GM21526 (cell line): ENCODE results near the gene CHAT.

Source experiments
- ATAC-seq: cut with Tn5 transposase; IDR thresholded peaks from one replicate; pipeline ENCODE4 v1.9.1; 2021; ENCODE audit warnings: moderate library complexity; ENCODE audit not compliant: unreplicated experiment, low FRiP score

The CHAT gene

DNA sequence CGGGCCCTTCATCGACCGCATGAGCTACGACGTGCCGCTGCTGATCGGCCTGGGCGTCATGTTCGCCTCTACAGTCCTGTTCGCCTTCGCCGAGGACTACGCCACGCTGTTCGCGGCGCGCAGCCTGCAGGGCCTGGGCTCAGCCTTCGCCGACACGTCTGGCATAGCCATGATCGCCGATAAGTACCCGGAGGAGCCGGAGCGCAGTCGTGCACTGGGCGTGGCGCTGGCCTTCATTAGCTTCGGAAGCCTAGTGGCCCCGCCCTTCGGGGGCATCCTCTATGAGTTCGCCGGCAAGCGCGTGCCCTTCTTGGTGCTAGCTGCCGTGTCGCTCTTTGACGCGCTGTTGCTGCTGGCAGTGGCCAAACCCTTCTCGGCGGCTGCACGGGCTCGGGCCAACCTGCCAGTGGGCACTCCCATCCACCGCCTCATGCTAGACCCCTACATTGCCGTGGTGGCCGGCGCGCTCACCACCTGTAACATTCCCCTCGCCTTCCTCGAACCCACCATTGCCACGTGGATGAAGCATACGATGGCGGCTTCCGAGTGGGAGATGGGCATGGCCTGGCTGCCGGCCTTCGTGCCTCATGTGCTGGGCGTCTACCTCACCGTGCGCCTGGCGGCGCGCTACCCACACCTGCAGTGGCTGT is 2.5 kb upstream of the CHAT start:
- ATAC-seq, result no peak

GRCh38 chr10:49611816-49612512 is 1.9 kb upstream of the CHAT start:
- ATAC-seq, result no peak

- no peak for ATAC-seq
These were observed 1.2 kb upstream of the CHAT start for GRCh38 chr10:49612513-49613164.

- no peak for ATAC-seq
These were observed 514 bp upstream of the CHAT start for GRCh38 chr10:49613165-49613881.

DNA sequence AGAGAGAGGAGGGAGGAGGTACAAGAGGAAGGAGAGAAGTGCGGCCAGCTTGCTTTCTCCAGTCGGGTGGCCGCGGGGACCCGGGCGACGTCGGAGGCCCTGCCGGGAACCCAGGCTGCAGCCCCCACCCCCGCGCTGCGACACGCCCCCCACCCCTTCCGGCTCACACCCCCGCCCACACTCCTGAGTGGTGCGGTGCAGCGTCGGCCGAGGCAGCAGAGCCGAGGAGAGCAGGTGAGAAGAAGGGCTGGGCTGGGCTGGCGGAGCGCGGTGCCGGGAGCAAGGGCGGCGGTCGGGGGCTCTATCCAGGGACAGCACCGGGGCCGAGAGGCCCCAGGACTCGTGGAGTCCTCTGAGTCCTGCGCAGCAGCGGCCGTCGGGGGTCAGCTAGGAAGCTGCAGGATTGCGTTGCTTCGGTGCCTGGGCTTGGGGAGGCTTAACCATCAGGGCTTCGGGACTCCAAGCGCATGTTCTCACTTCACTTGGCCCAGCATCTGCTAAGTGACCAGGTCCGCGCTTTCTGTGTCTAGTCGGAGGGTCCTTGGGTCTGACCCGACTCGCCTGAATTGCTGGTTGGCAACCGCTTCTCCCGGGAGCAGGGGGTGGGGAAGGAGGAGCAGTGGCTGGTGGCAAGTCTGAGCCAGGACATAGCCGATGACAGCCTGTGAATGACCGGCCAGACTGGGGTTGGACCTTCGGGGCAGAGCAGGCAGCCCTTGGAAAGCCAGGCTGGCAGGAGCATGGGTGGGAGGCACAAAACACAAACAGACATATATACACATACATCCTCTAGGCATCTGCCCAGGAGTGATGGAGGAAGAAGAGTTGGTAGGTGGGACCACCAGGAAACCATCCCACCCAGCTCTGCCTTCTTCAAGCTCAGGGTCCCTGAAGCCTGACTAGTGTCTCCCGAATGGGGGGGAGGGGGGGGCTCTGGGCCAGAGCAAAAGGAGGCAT is 683 bp downstream of the CHAT start:
- ATAC-seq, result no peak

DNA sequence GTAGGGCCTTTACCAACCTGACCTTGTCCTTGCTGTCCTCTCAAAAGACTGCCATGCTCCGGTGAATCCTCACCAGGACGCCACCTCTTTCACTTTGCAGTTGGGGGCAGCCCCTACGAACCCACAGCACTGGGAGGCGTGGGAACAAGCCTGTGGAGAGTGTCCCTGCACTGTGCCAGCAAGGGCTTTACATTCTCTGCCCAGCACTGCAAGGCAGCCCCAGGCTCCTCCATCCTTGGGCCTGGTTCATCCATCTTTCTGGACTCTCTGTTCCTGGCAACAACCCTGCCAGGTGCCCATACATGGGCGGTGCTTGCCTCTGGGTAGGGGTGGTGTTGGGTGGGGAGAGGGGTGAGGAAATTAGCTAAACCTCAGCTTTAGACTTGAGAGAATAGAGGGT is 1.4 kb downstream of the CHAT start:
- ATAC-seq, result no peak

DNA sequence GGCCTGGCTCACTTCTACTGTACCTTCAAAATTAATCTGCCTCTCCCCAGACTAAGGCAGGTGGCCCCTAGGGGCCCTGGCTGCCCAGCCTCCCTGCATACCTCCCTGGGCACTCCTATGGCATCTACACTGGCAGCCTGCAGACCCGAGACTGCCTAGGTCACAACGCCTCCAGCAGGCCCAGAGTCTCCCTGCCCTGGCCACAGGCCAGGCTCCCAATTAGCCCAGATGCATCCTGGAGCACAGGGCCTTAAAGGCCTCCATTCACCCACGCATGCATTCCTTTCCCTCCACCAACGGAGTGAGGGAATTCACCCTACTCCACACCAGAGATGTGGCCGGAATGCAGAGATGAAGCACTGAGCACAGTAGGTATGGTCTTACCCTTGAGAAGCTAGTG is 1.9 kb downstream of the CHAT start:
- no peak for ATAC-seq

DNA sequence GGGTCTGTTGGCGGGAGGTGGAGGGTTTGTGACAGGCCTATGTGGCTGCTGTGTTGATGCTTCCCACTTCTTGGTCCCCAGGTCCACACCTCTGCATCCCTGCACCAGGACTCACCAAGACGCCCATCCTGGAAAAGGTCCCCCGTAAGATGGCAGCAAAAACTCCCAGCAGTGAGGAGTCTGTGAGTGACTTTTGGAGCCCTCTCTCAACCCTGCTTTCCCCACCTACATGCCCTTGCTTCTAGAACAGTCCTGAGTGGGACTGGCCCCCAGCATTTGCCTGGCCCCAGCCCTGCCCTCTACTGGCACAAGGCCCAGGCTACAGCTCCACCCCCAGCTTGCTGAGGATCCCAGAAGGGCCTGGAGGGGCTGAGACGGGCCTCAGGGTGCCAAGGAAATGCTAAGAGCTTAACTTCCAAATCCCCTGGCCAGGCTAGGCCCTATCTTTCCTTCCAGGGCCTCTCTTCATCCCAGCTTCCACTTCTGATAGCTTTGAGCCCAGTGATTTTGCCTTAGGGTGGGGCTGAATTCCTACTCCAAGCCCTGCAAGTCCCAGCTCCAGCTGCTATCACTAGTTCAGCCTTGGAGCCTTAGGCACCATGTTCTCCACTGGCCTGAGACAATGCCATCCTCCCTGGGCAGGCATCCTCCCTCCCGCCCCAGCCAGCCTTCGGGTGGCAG is 2.7 kb downstream of the CHAT start:
- no peak for ATAC-seq

- no peak for ATAC-seq
These were observed 3.5 kb downstream of the CHAT start for GRCh38 chr10:49617121-49618020.

DNA sequence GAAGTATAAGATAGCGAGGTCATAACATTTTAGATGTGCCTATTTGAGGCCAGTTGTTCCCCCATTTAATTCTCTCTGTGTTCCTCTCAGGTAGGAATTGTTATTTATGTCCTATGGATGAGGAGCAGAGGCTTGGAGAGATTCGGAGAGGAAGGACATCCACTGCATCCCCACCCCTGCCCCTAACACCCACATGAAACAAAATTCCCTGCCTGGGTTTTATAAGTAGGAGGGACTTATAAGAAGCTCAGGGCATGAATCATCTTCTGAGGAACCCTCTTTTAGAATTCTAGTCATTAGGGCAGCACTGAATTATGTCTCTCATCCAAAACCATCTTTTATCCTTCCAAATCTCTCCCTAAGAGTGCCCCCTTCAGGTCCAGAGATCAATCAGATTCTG is 5.0 kb downstream of the CHAT start:
- ATAC-seq, result no peak

- no peak for ATAC-seq
These were observed 5.8 kb downstream of the CHAT start for GRCh38 chr10:49619613-49620012.

GRCh38 chr10:49620286-49620810 is 6.5 kb downstream of the CHAT start:
- ATAC-seq, result no peak

DNA sequence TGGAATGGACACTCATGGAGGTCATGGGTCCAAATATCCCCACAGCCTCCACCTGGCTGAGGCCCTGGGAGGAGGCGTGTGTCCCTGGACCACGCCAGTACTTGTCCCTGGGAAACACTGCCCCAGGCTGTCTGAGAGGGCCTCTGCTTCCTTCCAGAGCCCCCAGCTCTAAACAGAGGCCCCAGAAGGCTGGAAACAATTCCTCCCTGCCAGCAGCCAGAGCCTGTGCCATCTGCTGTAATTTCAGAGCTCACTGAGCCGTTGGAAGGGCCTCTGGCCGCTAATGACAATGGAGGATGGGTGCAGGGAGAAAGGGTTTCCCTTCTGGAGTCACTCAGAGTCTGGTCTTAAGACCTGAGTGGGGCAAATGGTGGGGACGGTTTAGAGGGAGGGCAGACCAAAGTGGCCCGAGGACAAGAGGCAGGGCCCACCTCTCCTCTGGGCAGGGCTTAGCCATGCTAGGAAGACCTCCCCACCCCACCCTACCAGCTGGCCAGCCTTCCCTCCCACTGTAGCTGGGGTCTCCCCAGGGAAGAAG is 7.1 kb downstream of the CHAT start:
- no peak for ATAC-seq

DNA sequence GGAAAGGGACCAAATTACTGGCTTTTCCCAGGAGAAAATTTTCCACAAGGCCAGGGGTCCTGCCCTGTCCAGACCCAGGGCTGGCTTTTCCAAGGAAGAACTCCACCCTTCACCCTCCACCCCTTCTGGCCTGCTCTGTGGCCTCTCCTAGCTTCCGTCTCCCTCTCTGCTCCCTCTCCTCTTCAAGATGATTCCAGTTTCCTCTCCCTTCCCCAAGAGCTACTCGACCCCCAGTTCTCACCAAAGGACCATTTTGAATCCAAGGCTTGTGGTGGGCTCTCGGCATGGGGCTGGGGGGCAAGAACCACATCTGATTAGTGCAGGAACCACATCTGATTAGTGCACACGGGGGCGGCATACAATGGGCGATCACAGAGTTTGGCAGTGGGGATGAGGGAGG is 7.7 kb downstream of the CHAT start:
- no peak for ATAC-seq

DNA sequence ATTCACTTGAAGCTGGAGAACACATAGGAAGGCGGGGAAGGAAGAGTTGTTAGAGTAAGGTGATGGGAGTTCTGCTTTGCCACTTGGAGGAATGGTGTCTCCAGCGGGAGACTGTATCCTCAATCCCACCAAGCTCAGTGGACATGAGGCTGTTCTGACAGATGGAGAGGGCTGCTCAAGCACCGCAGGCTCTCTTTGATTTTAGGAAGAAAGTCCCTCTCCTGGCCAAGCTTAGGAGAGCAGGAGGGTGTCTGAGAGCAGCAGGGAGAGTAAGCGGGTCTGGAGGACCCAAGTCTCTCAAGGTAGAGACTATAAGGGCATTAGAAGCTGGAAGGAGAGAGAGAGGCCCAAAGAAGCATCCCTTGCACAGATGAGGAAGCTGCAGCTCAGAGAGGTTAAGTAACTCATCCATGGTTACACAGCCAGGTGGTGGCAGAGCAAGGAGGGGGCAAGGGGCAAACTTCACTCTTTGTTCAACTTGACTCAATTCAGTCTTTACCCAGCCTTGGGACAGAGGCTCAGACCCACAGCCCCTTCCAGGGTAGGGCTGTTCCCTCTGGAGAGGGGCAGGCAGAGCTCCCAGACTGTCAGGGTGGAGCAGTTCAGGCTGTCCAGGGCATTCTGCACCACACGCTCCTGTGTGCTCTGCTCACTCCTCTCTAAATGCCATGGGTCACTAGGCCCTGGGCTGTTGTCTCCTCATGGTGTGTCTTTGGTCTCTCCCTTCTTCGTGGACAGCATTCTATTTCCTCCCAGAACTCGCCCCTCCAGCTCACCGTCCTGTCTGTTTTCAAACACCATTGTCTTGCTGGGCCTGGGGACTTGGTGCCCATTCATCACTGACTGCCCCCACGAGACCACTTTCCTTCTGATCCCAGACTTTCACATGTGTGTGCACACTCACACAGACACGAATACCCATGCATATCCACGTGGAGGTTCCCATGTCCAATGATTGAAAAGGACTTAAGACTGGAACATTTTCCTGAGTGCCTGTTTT is 8.9 kb downstream of the CHAT start:
- no peak for ATAC-seq

GRCh38 chr10:49624629-49625028 is 10.8 kb downstream of the CHAT start:
- ATAC-seq, result no peak

DNA sequence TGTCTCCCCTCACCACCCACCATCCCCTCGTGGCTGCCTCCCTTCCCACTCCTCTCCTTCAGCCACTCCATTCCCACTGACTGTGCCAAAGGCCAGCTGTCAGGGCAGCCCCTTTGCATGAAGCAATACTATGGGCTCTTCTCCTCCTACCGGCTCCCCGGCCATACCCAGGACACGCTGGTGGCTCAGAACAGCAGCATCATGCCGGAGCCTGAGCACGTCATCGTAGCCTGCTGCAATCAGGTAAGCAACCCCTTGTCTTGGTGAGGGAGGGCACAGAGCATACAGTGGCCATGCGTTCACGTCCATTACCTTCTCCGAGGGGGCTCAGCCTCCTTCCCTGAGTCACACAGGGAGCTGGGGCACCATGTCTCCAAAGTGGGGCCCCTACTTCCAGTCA is 11.6 kb downstream of the CHAT start:
- no peak for ATAC-seq
